Renal pelvis (tissue), 4 donors: ENCODE data around the gene ATXN10. TPM values are rescaled to one million over a fixed set of nuclear protein-coding genes. Genes with fewer than 3 reads are reported as not detected.
"Not testable (repeated sequence)": the region's sequence is repeated elsewhere in the genome, so short reads cannot be mapped to it uniquely, and the experiment has no call there.

Source experiments
- DNase-seq: peaks from one replicate; pipeline ENCODE4 v3.0.0-alpha.2; 2013
- polyA plus RNA-seq, 3 donors: library from polyadenylated mRNA; unstranded; fragments of 120-200 nt; gene quantifications; one replicate each; pipeline ENCODE4 v1.2.1, GENCODE V29; 2013; ENCODE audit not compliant: insufficient read length in 3 of 3

ATXN10 gene
- polyA plus RNA-seq, 3 donors, result 235 to 291 (median 278) TPM

DNA sequence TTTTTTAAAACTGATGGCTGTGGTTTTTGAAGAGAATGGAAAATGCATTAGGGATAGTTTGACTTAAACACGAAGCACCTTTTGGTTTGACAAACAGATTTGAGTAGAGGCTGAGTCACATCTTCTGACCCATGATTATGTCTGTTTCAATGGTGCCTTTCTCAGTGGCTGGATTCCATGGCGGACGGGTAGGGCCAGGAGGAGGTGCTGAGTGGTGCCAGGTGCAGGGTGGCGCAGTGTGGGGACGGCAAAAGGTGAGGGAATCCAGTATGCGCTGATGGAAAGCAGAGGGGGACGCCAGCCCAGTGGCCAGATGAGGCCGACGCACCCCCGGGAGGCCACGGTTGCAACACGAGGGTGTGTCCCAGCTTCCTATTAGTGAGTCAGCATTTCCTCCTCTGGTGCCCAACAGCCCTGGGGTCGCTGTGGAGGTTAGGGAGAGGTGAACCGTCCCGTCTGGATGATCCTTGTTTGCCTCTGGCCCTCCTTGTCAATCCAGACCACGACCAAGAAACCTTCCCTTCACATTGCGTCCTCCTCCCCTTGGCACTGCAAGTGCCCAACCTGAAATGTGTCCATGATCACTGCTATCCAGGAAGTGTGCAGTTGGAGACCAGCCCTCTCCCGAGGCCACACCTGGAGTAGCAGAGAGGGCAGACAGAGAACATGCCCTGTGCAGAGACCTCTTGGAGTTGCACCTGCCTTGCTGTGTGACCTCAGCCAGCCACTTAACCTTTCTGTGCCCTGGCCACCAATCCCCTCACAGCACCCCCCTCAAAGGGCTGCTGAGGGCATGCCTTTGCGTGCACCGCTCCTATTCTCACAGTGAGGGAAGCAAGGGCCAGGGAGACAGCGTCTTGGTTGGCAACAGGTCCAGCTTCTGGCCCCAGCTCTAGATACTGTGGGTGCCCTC is 32.5 kb upstream of the ATXN10 start:
- DNase-seq, result no peak

DNA sequence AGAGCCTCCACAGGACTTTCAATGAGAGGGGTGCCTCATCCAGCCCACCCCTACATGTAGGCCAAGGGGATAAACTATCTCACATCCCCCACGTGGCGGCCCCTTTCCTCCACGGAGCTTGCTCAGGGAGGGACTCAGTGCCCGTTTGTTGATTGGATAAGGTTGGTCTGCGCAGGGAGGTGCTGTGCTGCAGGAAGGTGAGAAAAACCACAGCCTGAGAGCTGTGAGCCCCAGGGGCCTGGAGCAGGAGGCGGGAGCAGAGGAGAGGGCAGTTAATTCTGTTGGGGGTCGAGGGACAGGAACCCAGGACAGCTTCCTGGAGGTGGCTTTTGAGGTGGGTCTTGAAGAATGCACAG is 31.9 kb upstream of the ATXN10 start:
- DNase-seq, result no peak

DNA sequence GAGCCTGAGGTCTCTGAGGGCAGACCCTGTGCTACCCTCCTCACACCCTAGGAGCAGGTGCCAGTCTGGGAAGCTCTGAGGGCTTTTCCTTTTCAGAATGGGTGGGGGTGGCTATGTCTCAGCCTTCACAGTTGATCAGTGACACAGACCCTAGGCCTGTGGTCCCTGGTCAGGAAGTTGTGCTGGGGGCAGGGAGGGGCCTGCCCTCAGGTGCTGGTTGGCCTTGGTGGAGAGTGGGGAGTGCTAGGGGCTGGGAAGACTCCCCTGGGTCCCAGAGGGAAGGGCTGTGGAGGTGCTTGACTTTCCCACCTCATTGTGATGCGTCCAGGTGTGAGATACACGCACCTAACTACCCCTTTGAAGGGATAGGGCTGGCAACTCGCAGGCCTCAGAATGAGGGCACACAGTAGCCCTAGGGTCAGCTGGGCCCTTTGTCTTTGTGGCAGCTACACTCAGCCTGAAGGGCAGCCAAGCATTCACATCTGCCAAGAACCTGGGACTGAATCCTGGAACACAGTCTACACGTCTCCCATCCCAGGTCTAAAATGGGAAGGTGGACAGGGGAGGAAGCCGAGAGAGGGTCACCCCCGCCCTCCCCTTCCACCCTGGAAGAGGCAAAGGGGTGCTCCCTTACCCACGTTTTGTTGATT is 31.2 kb upstream of the ATXN10 start:
- no peak for DNase-seq

DNA sequence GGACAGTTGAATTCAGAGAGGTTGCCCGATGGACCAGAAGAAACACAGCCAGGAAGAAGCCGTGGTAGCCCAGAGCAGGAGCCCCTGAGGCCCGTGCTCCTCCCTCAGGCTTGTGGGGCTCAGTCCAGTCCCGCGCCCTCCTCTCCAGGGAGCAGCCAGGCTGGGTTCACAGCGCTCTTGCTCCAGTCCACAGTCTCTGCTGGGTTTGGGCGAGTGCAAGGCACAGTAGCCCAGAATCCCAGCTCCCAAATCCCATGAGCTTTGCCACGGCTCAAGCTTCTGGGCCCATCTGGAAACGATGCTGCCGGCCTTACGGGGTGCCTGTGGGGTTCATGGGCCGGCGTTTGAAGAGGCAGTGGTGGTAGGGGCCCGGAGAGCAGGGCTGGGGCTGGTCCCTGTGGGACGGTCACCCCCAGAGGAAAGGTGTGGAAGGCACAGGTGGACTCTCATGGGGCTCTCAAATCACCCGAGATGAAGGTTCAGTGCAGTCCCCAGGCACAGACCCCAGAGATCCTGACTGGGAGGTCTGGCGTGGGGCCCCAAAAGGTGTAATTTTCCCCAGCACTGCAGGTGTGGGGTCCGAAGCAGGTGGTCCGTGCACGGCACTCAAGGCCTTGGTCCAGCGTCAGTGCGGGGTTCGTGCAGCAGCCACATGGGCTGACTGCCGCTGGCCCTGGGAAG is 30.6 kb upstream of the ATXN10 start:
- no peak for DNase-seq

DNA sequence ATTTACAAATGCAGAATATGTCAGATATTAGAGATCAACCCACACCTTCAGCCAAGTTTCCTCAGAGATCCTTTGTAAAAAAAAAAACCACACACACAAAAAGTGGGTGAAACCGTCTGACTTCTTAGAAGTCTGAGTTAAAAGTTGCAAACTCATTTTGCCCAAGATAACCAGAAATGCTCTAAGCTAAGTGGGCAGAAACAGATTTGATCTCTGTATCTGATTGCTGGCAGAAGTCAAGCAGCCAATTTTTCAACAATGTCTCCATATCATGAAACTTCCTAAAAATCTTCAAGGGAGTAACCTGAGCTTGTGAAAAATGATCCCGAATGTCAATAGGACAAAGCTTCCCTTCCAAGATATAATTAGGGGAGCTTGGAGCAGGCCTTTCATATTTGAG is 28.6 kb upstream of the ATXN10 start:
- DNase-seq, result no peak

DNA sequence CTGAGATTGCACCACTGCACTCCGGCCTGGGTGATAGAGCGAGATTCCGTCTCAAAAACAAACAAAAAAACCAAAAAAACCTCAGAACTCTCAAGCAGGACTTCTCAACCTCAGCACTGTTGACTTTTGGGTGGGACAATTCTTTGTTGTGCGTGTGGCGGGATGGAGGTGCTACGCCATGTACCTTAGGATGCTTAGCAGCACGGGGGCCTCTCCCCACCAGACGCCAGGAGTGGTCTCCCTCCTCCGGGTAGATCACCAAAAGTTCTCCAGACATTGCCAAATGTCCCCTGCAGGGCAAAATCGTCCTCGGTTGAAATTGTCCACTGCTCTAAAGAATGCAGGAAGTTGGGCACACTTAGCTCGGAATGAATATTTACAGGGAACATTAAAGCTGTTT is 26.9 kb upstream of the ATXN10 start:
- no peak for DNase-seq

DNA sequence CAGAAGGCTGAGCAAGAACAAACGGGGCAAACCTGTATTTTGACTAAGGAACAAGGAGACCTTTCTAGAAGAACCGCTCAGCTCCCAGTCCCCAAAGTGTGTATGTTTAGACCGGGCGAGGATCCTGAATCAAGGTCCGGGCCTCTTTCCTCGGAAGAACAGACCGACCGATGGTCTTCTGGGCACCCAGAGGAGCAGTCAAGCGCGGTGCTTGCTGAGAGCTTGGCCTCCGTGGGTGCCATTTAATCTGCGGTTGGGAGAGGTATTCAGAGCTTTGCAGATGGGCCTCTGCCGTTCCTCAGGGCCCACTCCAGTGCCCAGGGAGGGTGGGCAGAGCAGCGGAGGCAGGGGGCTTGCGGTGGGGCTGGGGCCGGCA is 26.5 kb upstream of the ATXN10 start:
- no peak for DNase-seq

DNA sequence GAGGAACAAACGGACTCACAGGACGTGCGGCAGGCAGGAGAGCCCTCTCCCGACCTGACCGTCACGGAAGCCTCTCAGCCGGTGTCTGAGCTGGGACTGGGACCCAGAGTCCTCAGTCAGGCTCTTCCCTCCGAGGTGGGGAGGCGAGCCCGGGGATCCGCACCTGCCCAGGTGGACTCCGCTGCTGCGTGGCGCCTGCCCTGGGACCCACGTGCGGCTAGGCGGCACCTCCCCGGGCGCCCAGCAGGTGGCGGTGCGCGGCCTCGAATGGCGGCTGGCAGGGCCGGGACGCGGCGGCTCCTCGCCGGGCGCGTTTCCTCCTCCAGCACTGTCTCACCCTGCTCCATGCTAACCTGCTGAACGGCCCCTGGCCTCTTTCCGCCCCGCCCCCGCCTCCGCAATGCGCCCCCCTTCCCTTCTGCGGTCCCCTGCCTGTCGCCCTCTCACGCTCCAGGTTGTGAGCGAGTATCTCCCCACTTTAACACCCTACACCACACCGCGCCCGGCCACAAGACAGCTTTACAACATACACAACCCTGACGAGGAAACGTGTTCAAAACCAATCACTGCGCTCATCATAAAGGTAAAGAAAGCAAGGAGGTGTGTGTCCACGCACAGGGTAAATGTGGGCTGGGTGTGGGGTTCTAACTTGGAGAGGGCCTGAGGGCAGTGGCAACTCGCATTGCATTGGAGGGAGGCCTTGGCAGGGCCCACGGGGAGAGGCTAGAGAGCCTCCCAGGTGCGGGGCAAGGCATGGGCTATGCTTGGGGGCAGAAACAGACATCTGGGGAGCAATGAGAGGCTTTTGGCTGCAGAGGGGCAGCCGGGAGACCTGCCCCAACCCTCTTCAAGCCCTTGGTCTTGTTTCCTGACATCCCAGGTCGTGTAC is 25.9 kb upstream of the ATXN10 start:
- DNase-seq, result peak; percentile 58

DNA sequence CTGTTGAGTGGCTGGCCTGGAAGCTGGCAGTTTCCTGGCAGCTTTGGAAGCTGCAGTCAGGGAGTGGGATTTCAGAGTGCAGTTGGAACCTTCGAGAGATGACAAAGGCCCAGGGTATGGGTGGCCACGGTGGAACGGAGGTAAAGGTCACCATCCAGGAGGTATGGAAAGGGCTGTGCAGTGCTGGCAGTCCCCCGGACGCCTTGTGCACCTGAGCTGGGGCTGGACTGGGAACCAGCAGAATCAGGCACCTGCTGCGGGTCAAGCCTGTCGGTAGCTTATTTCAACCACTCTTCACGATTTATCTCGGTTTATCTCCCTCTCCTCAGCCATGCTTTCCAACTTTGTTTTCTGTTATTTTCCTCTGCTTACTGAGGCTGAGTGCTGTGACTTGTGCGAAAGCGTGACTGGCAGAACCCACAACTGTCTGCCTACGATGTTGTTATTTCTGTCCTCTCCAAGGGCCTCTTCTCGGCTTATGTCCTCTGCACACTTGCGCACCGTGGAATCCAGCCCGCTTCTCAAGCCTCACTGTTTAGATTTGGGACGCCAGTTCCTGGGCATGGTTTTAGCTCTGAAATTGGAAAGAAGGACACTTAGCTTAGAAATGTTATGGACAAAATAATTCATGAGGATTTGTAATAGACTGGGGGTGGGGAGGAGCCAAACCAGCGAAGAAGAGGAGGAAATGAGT is 24.0 kb upstream of the ATXN10 start:
- no peak for DNase-seq

DNA sequence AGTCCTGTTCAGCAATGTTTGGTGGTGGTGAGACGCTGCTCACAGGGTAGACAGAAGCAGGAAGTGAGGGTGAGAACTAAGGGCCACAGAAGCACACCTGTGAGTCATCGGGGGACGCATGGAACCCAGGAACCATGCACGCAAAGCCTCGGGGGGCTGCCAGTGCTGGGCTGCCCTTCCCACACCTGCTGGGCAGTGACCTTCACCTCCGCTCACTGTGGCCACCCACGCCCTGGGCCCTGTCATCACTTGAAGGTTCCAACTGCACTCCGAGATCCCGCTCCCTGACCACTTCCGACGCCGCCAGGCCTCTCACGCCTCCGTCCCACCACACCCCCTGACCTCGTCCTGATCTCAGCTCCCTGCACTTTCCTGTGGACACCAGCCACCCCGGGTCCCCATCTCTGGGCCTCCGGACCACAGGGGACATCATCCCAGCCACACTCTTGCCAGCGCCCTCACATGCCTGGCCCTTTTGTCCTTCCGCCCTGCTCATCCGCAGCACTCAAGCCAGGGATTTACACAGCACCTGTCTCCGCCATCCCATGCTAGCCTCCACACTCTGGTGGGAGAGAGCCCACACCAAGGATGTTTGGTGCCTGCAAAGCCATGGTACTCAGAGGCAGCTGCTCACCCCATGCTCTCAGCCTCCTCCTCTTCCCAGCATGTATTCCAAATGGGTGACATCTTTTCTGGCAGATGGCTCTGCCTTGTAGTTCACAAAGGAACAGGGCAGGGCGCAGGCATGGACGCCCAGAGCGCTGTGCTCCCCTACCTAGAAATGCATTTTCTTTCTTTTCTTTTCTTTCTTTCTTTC is 23.1 kb upstream of the ATXN10 start:
- no peak for DNase-seq

DNA sequence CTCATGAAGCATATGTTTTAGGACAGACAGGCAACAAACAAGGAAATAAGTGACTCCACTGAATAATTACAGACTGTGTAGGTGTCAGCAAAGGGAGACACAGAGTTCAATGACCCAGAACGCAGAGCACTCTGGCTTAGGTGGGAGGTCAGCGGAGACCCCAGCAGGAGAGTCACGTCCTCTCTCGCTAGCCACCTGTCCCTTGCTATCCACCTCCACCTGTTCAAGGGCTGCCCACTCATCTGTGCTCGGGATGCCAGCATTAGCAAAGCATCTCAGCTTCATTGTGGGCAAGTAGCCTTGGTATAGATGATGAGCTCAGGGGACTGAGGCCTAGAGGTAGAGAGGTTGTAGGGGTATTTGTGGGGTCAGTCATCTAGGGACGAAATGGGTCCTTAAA is 21.8 kb upstream of the ATXN10 start:
- no peak for DNase-seq

DNA sequence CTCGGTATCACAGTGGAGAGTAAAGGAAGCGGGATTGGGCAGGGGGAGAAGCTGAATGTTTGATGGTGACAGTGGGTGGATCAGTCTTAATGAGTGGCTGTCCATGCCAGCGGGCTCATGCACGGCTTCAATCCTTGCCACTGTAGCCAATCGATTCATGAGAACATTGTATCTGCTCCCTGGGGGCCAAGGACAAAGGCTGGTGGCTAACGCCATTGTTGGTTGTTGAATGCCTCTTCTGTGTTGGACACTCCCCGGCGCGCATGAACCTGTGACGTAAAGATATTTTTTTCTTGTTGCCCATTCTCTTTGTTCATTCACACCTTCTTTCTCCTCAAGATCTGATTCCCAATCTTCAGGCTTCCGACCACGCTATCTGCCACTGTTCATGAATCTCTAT is 20.9 kb upstream of the ATXN10 start:
- DNase-seq, result no peak

DNA sequence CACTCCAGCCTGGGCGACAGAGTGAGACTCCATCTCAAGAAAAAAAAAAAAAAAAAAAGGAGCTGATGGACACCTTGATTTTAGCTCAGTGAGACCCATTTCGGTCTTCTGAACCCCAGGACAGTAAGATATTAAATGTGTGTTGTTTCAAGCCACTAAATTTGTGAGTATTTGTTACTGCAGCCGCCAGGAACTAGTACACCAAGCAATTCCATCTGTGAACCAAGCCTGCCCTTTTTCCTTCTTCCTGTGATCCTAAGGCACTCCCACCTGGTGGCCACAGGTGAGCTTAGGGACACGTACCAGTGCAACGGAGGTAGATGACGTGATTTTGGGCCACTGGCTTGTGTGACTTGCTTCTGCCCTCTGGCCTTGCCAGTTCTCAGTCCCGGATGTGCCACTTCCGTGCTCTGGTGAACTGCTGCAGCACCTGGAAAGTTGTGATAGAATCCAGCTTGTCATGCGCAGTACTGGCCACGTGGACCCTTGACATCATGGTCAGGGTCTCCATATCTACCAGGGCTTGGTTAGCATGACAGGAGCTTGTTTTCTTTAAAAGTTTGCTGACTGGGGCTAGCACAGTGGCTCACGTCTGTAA is 19.6 kb upstream of the ATXN10 start:
- DNase-seq, result no peak

DNA sequence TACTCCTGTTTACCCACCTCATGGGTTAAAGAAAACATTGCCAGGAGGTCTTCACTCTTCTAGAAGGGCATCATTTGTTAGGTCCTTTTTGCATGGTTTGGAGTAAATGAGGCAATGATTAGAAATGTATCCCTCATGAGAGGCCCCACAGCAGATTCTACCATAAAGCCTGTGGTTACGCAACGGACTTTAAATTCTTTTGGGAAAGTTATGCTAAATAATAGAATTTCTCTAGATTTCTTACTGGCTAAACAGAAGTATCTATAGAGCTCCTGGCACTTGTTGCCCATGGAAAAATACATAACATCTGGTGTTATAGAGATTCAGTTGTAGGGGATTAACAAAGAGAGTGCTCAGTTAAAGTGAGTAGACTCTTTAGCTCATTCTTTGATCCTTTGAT is 15.1 kb upstream of the ATXN10 start:
- DNase-seq, result no peak

DNA sequence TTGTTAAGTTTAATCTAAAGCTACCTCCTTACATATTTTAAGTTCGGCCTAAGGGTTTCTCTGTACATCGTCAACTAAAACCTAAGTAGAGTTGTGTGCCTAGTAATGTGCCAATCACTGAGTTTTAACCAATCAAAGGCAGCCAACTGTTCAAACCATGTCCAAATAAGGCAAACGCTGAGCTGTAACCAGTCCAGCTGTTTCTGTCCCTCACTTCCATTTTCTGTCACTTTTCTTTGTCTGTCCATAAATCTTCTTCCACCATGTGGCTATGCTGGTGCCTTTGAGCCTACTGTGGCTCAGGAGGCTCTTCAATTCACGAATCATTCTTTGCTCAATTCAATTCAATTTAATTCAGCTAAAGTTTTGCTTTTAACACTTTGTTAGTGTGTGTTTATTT is 13.9 kb upstream of the ATXN10 start:
- DNase-seq, result no peak

DNA sequence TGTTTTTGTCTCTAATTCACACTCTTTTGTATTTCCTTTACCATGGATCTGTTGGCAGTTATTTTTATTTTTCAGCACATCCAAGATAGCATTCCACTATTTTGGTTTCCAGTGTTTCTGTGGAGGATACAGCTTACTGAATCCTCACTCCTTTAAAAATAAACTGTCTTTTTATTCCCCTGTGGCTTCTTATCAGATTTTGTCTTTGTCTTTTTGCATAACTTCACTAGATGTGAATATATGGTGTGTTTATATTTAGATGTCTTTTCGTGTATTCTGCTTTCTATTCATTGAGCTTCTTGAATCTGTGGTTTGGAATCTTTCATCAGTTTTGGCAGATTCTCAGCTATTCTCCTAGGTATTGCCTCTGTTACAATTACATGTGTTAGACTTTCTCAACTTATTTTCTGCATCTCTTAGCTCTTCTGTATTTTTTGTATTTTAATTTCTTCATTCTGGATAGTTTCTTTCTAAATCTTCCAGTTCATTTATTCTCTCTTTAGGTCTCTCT is 7.4 kb upstream of the ATXN10 start:
- no peak for DNase-seq

DNA sequence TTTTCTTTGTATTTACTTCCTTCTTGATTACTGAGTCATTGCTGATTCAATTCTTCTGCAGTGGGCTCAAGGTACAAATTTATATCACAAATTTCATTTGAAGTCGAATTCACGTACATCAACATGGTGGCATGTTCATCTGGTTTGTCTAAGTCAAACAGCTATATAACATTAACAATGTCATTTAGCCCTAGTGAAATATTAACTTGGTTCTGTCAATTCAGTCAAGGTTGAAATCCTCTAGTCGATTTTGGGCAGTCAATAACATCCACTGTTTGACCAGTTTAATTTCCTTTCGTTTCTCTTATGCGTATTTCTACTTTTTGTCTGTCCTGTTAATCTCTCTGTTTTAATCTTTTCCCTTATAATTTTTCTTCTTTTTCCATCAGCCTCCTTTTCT is 4.1 kb upstream of the ATXN10 start:
- no peak for DNase-seq

DNA sequence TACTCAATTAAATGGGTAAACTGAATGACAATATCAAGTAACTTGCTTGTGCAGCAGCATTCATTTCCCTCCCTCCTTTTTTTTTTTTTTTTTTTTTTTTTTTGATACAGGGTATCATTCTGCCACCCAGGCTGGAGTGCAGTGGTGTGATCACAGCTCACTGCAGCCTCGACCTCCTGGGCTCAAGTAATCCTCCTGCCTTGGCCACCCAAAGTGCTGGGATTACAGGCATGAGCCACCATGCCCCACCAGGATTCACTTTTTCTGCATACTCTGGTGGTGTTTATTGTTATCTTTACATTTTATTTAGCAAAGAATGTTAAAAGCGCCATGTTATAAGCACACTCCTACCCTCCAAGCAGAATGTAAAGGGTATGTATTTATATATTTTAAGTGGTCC is 1.3 kb upstream of the ATXN10 start:
- not testable (repeated sequence) for DNase-seq

DNA sequence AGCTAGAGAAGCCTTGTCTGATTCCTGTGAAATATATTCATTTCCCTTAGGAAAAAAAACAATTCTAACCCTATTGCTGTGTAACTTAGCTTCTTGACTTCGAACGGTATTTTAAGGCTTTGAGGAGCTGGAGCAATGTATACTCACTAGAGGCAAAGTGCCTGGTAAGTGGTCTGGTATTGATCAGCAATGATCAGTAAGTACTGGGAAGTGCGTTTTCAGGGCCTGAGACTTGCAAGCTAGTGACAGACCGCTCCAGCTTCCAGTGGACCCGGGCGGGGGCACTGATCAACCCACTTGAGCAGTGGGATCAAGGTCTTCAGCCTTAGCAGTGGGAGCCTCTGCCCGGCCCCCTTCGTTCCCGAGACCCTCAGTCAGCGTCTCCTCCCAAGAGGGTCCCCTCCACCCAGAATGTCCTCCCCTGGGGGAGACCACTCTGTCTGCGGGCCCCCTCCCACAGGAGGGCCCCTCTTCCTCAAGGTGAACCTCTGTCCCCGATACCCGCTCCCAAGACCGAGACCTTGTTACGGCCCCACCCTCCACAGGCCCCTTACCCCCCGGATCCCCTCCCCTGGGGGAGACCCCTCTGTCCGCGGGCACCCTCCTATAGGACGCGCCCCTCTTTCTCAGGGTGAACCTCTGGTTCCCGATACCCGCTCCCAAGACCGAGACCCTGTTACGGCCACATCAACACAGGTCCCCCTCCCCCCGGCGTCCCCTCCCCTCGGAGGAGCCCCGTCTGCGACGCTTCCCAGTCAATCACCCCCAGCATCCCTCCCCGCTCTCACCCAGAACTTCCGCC is 452 bp upstream of the ATXN10 start:
- DNase-seq, result no peak
